DMS 273 treated with DMSO at 0.1 percent for 48 hours (cell line): ENCODE data around the gene HS2ST1.
"Not testable (repeated sequence)": the region's sequence is repeated elsewhere in the genome, so short reads cannot be mapped to it uniquely, and the experiment has no call there.

Experiments used
- DNase-seq: peaks from one replicate; lab custom pipeline; 2025; lab: John Stamatoyannopoulos, UW

The HS2ST1 gene

DNA sequence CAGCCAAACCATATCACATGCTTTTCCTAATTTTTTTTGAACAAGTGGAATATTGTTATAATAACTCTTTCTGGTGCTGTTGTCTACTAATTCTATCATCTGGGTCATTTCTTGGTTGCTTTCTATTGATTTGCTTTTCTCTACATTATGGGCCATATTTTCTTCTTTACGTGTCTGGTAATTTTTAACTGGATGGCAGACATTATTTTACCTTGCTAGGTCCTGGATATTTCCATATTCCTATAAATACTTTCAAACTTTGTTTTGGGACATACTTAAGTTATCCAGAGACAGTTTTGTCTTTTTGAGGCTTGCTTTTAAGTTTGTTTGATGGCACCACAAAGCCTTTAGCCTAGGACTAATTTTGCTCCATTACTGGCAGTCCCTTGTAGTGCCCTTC lies 11.3 kb downstream of the HS2ST1 start:
- DNase-seq: no peak

DNA sequence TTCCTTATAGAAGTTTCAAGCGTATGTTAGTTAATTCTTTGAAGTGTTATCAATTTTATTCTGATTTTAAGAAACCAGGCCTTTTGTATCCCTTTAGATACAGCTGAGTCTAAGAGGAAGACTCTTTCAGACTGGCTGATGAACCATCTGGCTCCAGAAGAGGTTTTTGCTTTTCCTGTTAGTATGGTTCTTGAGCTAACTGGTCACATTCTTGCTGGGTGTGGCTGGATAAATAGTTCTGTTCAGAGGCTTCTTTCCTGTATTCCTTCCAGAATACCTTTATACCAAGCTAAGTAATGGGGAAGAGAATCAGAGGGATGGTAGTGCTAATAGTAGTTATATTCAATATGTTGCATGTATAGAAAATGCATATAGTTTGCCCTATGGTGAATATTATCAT lies 12.4 kb downstream of the HS2ST1 start:
- no peak for DNase-seq

DNA sequence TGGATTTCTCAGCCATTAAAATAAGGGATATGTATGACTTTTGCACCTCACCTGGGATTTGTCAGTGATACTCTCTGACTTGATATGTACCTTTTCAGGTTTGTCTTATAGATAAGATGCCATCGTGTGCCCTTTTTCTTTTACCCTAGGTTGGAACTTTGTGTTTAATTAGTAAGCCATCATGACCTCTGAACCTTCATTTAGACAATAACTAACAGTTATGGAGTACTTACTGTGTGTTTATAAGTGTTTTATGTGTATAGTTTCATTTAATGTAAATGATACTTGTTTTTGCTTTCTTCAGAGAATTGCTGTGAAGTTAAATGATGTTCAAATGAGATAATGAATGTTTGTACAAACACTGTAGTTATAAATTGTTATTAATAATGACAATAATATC lies 14.4 kb downstream of the HS2ST1 start:
- no peak for DNase-seq

DNA sequence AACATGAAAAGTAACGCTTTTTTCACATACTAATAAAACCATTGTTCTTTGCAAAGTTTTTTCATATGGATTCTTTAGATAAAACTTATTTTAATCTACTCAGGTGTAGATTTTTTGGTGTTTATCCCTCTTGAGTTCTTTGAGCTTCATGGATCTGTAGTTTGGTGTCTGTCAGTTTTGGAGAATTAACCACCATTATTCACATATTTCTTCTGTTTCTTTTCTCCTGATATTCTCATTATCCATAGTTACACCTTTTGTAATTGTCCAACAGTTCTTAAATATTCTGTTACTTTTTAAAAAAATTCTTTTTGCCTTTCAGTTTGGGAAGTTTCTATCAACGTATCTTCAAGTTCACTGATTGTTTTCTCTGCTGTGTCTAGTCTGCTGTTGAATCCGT lies 18.6 kb downstream of the HS2ST1 start:
- no peak for DNase-seq

DNA sequence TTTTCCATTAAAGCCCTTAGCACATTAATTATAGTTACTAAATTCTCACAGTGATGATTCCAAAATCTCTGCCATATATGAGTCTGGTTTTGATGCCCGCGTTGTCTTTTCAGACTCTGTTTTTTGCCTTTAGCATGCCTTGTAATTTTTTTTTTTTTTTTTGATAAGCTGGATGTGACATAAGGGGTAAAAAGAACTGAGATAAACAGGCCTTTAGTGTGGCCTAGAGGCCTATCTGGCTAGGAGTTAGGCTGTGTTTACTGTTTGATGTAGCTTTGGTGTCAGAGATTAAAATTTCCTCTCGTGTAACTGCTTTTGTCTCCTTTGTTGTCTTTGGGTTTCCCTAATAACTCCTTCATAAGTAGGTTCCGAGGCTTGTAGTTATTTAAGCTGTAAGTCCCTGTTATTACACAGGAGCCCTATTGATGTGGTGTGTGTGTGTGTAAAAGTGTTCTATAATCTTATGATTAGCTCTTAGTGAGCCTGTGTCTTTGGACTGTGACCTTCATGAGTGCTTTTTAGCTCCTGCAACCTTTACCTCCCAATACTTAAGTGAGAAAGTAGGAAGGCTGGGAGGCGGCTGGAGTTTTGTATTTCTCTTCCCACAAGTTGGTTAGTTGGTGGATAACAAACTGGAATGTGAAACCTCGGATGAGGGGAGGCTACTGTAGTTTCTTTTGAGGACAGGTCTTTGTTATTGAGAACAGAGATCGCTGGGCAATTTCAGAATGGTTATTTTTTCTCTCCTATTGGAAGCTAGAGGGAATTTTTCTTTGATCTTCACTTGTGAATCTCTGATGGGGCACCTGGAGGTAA lies 19.3 kb downstream of the HS2ST1 start:
- DNase-seq: no peak

DNA sequence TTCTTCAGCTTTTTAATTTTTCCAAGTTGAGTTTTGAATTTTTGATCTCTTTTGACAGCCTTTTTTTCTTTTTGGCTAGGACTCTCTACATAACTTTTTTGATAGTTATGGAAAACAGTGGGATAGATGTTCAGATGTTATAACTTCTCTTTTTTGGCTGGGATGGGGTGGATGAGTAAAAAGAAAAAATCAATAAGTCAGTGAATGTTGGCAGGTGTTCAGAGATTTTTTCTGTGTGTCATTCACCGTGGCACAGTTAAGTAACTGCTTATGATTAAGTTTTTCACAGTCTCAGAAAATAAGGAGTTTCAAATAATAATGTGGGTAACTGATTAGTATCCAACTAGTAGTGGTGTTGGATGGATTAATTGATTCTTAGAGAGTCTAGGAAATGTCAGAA lies 24.0 kb downstream of the HS2ST1 start:
- DNase-seq: no peak

DNA sequence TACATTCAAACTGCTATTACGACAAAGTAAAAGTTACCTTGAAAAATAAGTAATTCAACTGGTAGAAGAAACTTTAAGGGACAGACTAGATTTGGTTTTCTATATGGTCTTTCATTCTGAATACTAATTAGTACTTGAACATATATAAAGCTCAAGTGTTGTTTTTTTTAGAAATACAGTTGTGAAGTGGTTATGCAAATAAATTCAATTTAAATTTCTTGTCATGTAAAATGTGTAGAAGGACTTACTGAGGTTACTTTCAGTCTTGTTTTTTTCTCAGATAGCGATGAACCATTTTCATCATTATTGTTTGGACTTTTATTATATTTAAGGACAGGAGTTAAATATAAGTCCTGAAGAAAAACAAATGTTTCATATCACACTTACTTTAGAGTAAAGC lies 24.4 kb downstream of the HS2ST1 start:
- DNase-seq: no peak

DNA sequence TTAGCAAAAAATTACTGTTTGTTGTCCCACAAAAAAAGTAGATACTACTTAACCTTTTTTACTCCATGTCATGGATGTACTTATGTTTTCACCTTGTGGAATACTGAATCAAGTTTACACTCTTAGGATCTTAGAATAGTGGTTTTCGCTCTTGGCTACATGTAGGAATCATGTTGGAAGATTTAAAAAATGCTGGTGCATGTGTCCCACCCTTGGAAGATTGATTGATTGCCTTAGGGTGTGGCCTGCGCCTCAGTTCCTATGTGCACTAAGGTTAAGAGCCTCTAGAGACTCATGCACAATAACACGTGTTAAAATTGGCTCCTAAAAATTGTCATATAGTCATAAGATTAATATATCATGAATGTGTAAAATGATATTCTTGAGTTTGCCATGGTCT lies 25.0 kb downstream of the HS2ST1 start:
- no peak for DNase-seq

DNA sequence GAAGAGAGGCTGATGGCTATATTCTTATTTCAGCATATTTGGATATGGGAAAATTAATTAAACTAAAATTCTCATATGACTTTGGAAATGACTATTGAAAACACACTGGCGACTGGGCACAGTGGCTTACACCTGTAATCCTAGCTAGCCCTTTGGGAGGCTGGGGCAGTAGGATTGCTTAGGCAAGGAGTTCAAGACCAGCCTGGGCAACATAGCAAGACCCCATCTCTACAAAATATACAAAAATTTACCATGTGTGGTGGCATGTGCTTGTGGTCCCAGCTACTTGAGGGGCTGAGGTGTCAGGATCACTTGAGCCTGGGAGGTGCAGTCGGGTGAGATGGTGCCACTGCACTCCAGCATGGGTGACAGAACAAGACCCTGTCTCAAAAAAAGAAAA lies 26.2 kb downstream of the HS2ST1 start:
- no peak for DNase-seq

DNA sequence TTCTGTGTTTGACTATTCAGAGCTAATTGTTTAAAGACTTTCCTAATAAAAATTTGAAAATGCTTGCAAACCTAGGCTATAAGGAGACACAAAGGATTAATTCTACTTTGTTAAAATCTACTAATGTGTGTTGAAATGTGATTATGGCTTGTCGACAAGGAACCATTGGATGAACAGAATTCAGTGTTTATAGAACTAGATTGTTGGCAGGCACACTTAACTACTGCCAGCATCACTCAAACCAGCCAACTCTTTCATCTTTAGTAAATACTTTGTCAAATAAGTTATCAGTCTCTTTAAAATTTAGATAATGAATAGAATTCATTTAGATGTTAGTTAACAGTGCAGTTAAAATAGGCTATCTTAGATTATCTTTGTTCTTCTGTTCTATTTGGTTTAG lies 27.6 kb downstream of the HS2ST1 start:
- DNase-seq: no peak

DNA sequence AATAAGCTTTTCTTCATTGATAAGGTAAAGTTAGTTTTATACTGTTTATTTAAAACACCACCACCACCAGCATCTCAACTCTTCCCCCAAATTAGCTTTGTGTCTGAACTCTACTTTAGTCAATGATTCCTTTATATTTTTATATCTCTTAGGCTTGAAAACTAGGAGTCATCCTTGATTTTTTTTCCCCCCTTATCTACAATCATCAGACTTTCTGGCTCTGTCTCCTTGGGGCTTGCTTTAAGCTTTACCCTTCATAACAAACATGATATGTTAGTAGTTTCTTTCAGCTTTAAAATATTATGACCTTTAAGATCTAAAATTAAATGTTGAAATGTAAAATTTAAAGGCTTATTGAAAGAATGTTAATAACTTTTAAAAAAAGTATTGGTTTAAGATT lies 28.3 kb downstream of the HS2ST1 start:
- DNase-seq: no peak

DNA sequence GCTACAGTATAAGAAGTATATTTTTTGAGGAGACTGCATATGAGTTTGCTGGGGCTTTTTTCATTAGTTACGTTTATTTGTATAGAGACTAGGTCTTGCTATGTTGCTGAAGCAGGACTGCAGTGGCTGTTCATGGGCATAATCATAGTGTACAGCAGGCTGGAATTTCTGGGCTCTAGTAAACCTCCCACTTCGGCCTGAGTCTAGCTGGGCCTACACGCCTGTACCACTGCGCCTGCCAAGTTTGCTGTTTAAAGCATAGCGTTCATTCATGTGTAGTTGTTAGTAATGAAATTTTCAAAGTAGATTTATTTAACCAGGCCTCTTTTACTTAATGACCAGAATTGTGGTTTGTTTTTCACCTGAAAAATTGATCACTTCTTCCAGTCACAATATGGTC lies 33.8 kb downstream of the HS2ST1 start:
- no peak for DNase-seq

DNA sequence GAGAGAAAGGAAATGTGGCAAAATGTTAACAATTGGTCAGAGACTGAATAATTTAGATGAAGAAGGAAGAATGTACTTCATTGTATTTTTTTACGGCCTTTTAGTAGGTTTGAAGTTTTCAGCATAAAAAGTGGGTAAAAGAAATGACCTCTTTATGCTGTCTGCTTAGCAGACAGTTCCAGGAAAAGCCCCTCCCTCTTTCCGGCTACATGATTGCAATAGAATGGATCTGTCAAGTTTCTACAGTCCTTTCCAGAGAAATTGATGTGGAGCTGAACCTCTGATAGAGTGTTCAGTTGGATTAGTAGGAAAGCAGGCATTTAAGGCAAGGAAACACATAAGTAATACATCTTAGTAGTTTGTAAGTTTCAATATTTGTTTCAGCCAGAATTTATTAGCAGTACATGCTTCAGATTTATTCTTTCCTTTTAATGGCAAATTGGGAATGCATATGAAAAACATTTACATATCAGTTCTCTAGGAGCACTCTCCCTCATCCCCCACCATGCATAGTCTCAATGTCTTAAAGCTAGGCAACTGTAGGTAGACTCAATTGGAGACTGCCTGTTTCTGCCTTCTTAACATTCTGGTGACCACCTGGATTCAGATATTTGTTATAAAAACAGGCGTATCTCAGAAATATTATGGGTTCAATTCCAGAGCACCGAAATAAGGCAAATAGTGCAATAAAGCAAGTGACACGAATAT lies 36.4 kb downstream of the HS2ST1 start:
- DNase-seq: no peak

DNA sequence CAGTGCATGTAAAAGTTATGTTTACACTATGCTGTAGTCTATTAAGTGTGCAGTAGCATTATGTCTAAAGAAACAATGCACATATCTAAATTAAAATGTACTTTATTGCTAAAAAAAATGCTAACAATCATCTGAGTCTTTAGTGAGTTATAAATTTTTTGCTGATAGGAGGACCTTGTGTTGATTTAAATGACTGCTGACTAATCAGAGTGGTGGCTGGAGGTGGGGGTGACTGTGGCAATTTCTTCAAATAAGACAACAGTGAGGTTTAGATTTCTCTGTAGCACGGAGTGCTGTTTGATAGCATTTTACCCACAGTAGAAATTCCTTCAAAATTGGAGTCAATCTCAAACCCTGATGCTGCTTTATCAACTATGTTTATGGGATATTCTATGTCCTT lies 37.0 kb downstream of the HS2ST1 start:
- DNase-seq: no peak

DNA sequence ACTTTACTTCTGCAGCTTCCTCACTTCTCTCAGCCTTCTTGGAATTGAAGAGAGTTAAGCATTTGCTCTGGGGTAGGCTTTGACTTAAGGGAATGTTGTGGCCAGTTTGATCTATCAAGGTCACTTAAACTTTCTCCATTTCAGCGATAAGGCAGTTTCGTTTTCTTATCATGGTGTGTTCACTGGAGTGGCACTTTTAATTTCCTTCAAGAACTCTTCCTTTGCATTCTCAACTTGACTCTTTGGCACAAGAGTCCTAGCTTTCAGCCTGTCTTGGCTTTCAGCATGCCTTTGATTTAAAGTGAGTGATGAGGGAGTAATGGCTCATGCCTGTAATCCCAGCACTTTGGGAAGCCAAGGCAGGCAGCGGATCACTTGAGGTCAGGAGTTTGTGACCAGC lies 38.7 kb downstream of the HS2ST1 start:
- DNase-seq: no peak

DNA sequence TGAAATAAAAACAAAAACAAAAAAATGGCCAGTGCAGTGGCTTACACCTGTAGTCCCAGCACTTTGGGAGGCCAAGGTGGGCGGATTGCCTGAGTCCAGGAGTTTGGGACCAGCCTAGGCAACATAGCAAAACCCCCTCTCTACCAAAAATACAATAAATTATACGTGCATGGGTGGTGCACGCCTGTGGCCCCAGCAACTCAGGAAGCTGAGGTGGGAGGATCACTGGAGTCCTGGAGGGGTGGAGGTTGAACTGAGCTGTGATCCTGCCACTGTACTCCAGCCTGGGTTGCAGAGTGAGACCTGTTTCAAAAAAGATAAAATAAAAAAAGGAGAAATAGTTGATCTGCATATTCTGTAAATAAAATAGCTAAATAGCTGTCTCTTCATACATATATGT lies 41.2 kb downstream of the HS2ST1 start:
- no peak for DNase-seq

DNA sequence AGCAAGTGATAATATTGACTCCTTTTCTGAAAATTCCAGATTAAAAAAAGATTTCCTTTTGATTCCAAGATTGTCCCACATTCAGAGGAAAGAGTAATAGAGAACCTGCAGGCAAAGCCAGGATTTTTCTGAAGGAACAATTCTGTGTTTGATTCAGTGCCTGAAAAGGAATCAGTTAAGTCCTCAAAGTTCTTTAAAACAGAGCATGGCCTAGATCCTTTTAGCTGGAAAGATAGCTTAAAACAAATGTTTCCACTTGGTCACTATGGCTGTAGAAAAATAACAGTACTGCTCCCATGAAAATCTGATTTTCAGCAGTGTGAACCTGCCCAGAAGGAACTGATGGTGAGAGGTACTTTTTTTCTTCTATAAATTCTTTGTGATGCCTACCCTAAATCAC lies 41.8 kb downstream of the HS2ST1 start:
- no peak for DNase-seq

DNA sequence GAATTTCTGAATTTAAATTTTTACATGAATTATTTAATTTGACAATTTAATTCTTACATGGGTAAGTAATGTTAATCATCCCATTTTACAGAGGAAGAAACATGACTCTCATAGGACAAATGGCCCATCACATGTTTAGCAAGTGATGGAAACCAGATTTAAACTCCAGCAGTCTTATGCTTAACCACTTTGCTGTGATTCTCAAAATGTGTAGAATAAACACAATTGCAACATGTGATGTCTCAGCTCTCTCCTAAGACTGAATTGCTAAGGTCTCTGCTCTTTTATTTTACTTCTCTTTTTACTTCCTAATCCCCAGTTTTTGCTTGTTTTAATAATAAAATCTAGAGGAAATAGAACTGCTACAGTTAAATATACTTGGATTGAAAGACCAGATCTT lies 42.8 kb downstream of the HS2ST1 start:
- no peak for DNase-seq

DNA sequence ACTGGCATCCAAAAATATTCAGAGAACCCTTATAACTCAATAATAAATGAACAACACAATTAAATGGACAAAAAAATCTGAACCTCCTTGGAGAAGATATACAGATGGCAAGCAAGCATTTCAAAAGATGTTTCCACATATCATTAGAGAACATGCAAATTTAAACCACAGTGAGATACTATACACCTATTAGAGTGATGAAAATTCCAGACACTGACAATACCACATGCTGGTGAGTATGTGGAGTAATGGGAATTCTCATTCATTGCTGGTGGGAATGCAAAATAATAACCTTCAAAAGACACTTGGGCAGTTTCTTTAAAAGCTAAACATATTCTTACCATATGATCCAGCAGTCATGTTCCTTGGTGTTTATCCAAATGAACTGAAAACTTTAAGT lies 46.1 kb downstream of the HS2ST1 start:
- no peak for DNase-seq

DNA sequence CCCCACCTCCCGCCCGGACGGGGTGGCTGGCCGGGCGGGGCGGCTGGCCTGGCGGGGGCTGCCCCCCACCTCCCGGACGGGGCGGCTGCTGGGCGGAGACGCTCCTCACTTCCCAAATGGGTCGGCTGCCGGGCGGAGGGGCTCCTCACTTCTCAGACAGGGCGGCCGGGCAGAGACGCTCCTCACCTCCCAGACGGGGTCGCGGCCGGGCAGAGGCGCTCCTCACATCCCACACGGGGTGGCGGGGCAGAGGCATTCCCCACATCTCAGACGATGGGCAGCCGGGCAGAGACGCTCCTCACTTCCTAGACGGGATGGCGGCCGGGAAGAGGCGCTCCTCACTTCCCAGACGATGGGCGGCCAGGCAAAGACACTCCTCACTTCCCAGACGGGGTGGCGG lies 49.4 kb downstream of the HS2ST1 start:
- DNase-seq: not testable (repeated sequence)

DNA sequence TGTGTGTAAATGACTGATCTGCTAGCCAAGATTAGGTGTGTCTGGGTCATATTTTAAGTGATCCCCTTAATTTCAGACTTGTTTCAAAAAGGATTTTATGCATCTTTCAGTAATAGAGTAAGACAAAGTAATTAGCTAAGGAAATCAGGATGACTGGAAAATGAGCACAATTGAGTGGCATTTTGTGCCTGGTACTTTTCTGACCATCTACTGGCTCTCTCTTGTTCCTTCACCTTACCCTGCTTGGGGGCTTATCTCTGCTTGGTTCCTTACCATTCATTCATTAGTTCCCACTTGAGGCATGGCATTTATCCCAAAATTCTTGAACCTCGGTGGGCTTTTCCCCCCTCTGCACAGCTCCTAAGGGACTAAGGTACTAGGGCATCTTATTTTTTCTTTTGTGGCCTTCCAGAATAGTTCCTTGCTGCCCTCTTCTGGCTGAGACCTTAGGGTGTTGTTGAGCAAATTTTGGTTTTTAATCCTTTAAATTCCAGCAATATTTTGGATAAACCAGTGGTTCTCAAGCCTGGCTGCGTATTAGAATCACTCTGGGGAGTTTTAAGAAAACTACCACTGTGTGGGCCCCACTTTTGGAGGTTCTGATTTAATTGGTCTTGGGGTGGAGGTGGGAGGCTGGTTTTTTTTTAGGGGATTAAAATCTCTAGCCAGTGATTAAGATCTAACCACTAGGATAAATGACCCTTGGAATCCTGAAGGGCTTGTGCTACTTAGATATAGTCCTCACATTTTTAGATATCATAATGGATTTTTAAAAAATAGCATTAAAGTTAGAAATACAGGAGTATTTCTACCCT lies 50.8 kb downstream of the HS2ST1 start:
- no peak for DNase-seq

DNA sequence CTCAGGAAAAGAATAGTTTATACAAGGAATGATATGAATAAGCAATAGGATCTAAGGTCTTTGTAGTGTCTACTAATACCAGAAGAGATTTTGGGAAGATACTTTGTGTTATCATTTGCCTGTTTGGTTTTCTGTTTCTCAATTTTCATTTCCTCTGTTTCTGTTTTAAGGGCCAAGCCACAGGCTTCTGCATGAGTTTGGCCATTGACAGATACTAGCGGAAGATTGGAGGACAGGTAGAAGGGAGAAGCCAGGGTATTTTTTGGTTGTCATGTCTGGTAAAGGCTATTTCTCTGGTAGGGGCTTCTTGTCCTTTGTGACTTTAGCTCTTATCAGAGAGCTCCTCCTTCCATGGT lies 51.4 kb downstream of the HS2ST1 start:
- no peak for DNase-seq

DNA sequence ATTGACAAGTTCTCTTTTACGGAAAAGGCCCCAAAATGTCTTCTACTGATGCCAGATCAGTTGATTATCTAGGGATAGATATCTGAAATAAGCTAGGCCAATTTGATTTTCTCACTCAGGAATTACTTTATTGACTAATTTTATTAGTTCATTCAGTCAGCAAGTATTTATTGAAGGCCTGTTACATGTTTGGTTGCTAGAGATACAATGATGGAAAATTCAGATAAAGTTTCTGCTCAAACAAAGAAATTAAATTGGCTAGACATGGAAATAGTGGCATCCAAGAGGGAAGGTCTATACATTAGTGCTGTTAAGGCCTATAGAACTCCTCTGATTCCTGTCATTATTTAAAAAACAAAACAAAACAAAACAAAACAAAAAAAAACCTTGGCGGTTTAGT lies 56.5 kb downstream of the HS2ST1 start:
- DNase-seq: no peak
